ENCODE data around the gene MYH15. TPM values are rescaled to one million over a fixed set of nuclear protein-coding genes. Genes with fewer than 3 reads are reported as not detected.

Gene MYH15
- total and polyA plus RNA-seq, 2 of the 4 experiments (the other 2 are of a cell fraction): 0.10 to 0.36 TPM

GRCh38 chr3:108376026-108376425 is 134.4 kb downstream of the MYH15 start:
- ATAC-seq (ENCODE audit: low read depth) (no peak), DNase-seq (no peak)
- H2BK15ac ChIP-seq (ENCODE audit: low read depth, low read length): no peak overlapping the region
- no peak overlapping the region for H3K14ac ChIP-seq (replicated peaks; ENCODE audit: low read depth, low read length)
- no peak overlapping the region for H2AFZ ChIP-seq (replicated peaks; ENCODE audit: low read length, poor library complexity)
- H3K4me3 ChIP-seq (ENCODE audit: insufficient read depth, low read depth, low read length): no peak overlapping the region
- H3K9me3 ChIP-seq (ENCODE audit: control insufficient read depth, insufficient read depth, low read length): no peaks in the 10 kb centered on the region
- TF ChIP-seq ELK1 (IDR thresholded peaks at IDR 0.05; ENCODE audit: borderline replicate concordance, low read depth, low read length) (no peak), USF2 (IDR thresholded peaks at IDR 0.05; ENCODE audit: low read depth, low read length) (no peak), CEBPB (IDR thresholded peaks at IDR 0.05; ENCODE audit: low read depth, low read length) (no peak), CHD1 (IDR thresholded peaks at IDR 0.05; ENCODE audit: low read depth, low read length) (no peak), FOS (IDR thresholded peaks at IDR 0.05; ENCODE audit: low read depth, low read length) (no peak), RAD21 (IDR thresholded peaks at IDR 0.05; ENCODE audit: low read length) (no peak), CTCF (conservative IDR thresholded peaks at IDR 0.05; ENCODE audit: low read depth, low read length) (no peak), POLR2A (IDR thresholded peaks at IDR 0.05; ENCODE audit: low read depth, low read length) (no peak), NFE2L2 (IDR thresholded peaks at IDR 0.05; ENCODE audit: low read depth, low read length) (no peak), RFX5 (IDR thresholded peaks at IDR 0.05; ENCODE audit: low read depth, low read length) (no peak), SMC3 (IDR thresholded peaks at IDR 0.05; ENCODE audit: low read depth, low read length) (no peak), MAZ (IDR thresholded peaks at IDR 0.05; ENCODE audit: borderline replicate concordance, low read depth, low read length) (no peak), BHLHE40 (IDR thresholded peaks at IDR 0.05; ENCODE audit: low read depth, low read length) (no peak), MAFK (IDR thresholded peaks at IDR 0.05; ENCODE audit: low read depth, low read length) (no peak), RCOR1 (IDR thresholded peaks at IDR 0.05; ENCODE audit: insufficient replicate concordance, low read length) (no peak), MXI1 (IDR thresholded peaks at IDR 0.05; ENCODE audit: borderline replicate concordance, low read depth, low read length) (no peak)
- H3K36me3 ChIP-seq (ENCODE audit: control insufficient read depth, insufficient read depth, low read length): no peaks in the 10 kb centered on the region
- H3K18ac ChIP-seq (ENCODE audit: low read depth, low read length): no peak overlapping the region
- ChIA-PET CTCF (no interaction called here), POLR2A (ENCODE audit: unreplicated experiment) (no interaction called here)
- no peak overlapping the region for H2BK120ac ChIP-seq (ENCODE audit: low read depth, low read length)
- no peak overlapping the region for H3K56ac ChIP-seq (ENCODE audit: extremely low read depth, insufficient read depth, low read length)
- H2BK20ac ChIP-seq (ENCODE audit: low read depth, low read length): no peak overlapping the region
- in situ Hi-C loops (cut with MboI; ENCODE audit: low sequenced_read_pairs): no loop called here
- WGBS, 2 experiments (ENCODE audit: extremely low coverage in 2 of 2, insufficient read length in 1 of 2): no CpG with 5 or more reads among the region's 1 CpG
- H3K79me1 ChIP-seq (ENCODE audit: low read depth in 1 of 2, low read length in 2 of 2): no peaks in the 10 kb centered on the region
- H2AK9ac ChIP-seq (replicated peaks; ENCODE audit: low read depth, low read length, poor library complexity): no peak overlapping the region
- no TSS peak for BruUV-seq (replicated peaks)
- dilution Hi-C loops (cut with HindIII; ENCODE audit: low sequenced_read_pairs, unreplicated experiment): no loop called here
- H2AK5ac ChIP-seq (ENCODE audit: low read depth, low read length): no peak overlapping the region
- intact Hi-C loops (cut with micrococcal nuclease): no loop called here
- H3K4ac ChIP-seq (ENCODE audit: low read depth, low read length): no peak overlapping the region
- no peaks in the 10 kb centered on the region for H3K9me1 ChIP-seq (ENCODE audit: insufficient read depth, low read length)
- no peaks in the 10 kb centered on the region for H3K27me3 ChIP-seq (ENCODE audit: control insufficient read depth, insufficient read depth, low read length)
- no peaks in the 10 kb centered on the region for H4K20me1 ChIP-seq (ENCODE audit: insufficient read depth, low read length)
- H3K4me2 ChIP-seq (ENCODE audit: low read depth, low read length): no peak overlapping the region
- no peak overlapping the region for H4K5ac ChIP-seq (ENCODE audit: low read depth, low read length)
- H4K91ac ChIP-seq (ENCODE audit: insufficient read depth, low read depth, low read length): no peak overlapping the region
- no peak overlapping the region for H4K8ac ChIP-seq (ENCODE audit: low read depth in 2 of 2, low read length in 2 of 2)
- H2BK5ac ChIP-seq (ENCODE audit: low read depth, low read length, poor library complexity, severe bottlenecking): no peak overlapping the region
- no peak overlapping the region for H3K27ac ChIP-seq (ENCODE audit: insufficient read depth, low read length)
- no peaks in the 10 kb centered on the region for H3K4me1 ChIP-seq (ENCODE audit: control insufficient read depth, insufficient read depth, low read length)
- H3K23ac ChIP-seq (ENCODE audit: low read depth, low read length): no peak overlapping the region
- H3K9ac ChIP-seq (ENCODE audit: low read depth, low read length): no peak overlapping the region

All from IMR-90 (cell line).